ENCODE results near the gene ADAMTS15. TPM values are rescaled to one million over a fixed set of nuclear protein-coding genes. Genes with fewer than 3 reads are reported as not detected.

Gene ADAMTS15
- total RNA-seq, 2 experiments from 2014 or later: not detected

GRCh38 chr11:130441719-130442118 lies 6.7 kb upstream of the ADAMTS15 start:
- intact Hi-C loops (cut with micrococcal nuclease): no loop called here
- Mint-ChIP-seq H3K27me3 (ENCODE audit: low read depth) (peaks cover 10% of the 10 kb centered on the region), H3K4me1 (ENCODE audit: low read depth) (peaks cover 9% of the 10 kb centered on the region), H3K27ac (no peak overlapping the region), H3K36me3 (ENCODE audit: low read depth) (no peaks in the 10 kb centered on the region), H3K4me3 (no peak overlapping the region), H3K9me3 (no peaks in the 10 kb centered on the region)
- no peak for DNase-seq
- CTCF ChIA-PET: interaction anchor here (1.1 to 2.5 kb wide), 5 partner anchors 9 to 420 kb away, joined by 3 to 19 read pairs (median 6); no protein-coding TSS in a partner anchor

GRCh38 chr11:130442737-130443136 lies 5.7 kb upstream of the ADAMTS15 start:
- Mint-ChIP-seq H3K9me3 (no peaks in the 10 kb centered on the region), H3K4me3 (no peak overlapping the region), H3K27me3 (ENCODE audit: low read depth) (peaks cover 13% of the 10 kb centered on the region), H3K4me1 (ENCODE audit: low read depth) (peaks cover 9% of the 10 kb centered on the region), H3K36me3 (ENCODE audit: low read depth) (no peaks in the 10 kb centered on the region), H3K27ac (no peak overlapping the region)
- DNase-seq: no peak
- CTCF ChIA-PET: interaction anchor here (1.4 to 2.5 kb wide), 4 partner anchors 8 to 419 kb away, joined by 5 to 19 read pairs (median 9); no protein-coding TSS in a partner anchor
- intact Hi-C loops (cut with micrococcal nuclease): no loop called here

- no peak overlapping the region for H3K27ac Mint-ChIP-seq
- intact Hi-C loops (cut with micrococcal nuclease): no loop called here
- H3K4me1 Mint-ChIP-seq (ENCODE audit: low read depth): peaks cover 8% of the 10 kb centered on the region
- no peaks in the 10 kb centered on the region for H3K9me3 Mint-ChIP-seq
- CTCF ChIA-PET: interaction anchor here (1.8 kb wide), 1 partner anchor 416 kb away, joined by 5 read pairs; no protein-coding TSS in a partner anchor
- no peaks in the 10 kb centered on the region for H3K36me3 Mint-ChIP-seq (ENCODE audit: low read depth)
- no peak for DNase-seq
- no peak overlapping the region for H3K4me3 Mint-ChIP-seq
- peaks cover 36% of the 10 kb centered on the region for H3K27me3 Mint-ChIP-seq (ENCODE audit: low read depth)
Observed at GRCh38 chr11:130445788-130446187, 2.7 kb upstream of the ADAMTS15 start.

GRCh38 chr11:130448039-130448415 lies 418 bp upstream of the ADAMTS15 start:
- no peaks in the 10 kb centered on the region for H3K9me3 Mint-ChIP-seq
- H3K4me3 Mint-ChIP-seq: no peak overlapping the region
- CTCF ChIA-PET: interaction anchor here (0.7 kb wide), 1 partner anchor 131 kb away, joined by 3 read pairs; no protein-coding TSS in a partner anchor
- no peak overlapping the region for H3K27ac Mint-ChIP-seq
- no peak for DNase-seq
- H3K27me3 Mint-ChIP-seq (ENCODE audit: low read depth): peaks cover 37% of the 10 kb centered on the region
- intact Hi-C loops (cut with micrococcal nuclease): no loop called here
- H3K36me3 Mint-ChIP-seq (ENCODE audit: low read depth): no peaks in the 10 kb centered on the region
- peaks cover 8% of the 10 kb centered on the region for H3K4me1 Mint-ChIP-seq (ENCODE audit: low read depth)

- CTCF ChIA-PET: interaction anchor here (2.0 kb wide), 1 partner anchor 7 kb away, joined by 6 read pairs; no protein-coding TSS in a partner anchor
- Mint-ChIP-seq H3K27me3 (ENCODE audit: low read depth) (peaks cover 40% of the 10 kb centered on the region), H3K9me3 (no peaks in the 10 kb centered on the region), H3K36me3 (ENCODE audit: low read depth) (no peaks in the 10 kb centered on the region), H3K27ac (no peak overlapping the region), H3K4me3 (peak overlapping the region; percentile 42), H3K4me1 (ENCODE audit: low read depth) (peaks cover 8% of the 10 kb centered on the region)
- intact Hi-C loops (cut with micrococcal nuclease): no loop called here
- DNase-seq: no peak
Observed at GRCh38 chr11:130449310-130449990, 1.0 kb downstream of the ADAMTS15 start.

- H3K27me3 Mint-ChIP-seq (ENCODE audit: low read depth): peaks cover 40% of the 10 kb centered on the region
- H3K36me3 Mint-ChIP-seq (ENCODE audit: low read depth): no peaks in the 10 kb centered on the region
- H3K4me3 Mint-ChIP-seq: no peak overlapping the region
- no peak overlapping the region for H3K27ac Mint-ChIP-seq
- DNase-seq: no peak
- intact Hi-C loops (cut with micrococcal nuclease): no loop called here
- peaks cover 8% of the 10 kb centered on the region for H3K4me1 Mint-ChIP-seq (ENCODE audit: low read depth)
- CTCF ChIA-PET: interaction anchor here (1.2 to 2.0 kb wide), 3 partner anchors 8 to 19 kb away, joined by 3 to 6 read pairs (median 4); no protein-coding TSS in a partner anchor
- no peaks in the 10 kb centered on the region for H3K9me3 Mint-ChIP-seq
Observed at GRCh38 chr11:130449996-130450769, 1.7 kb downstream of the ADAMTS15 start.

- CTCF ChIA-PET: interaction anchor here (0.9 to 2.0 kb wide), 5 partner anchors 9 to 382 kb away, joined by 3 to 6 read pairs (median 3); no protein-coding TSS in a partner anchor
- H3K27me3 Mint-ChIP-seq (ENCODE audit: low read depth): peaks cover 37% of the 10 kb centered on the region
- no peaks in the 10 kb centered on the region for H3K36me3 Mint-ChIP-seq (ENCODE audit: low read depth)
- intact Hi-C loops (cut with micrococcal nuclease): no loop called here
- H3K27ac Mint-ChIP-seq: no peak overlapping the region
- no peaks in the 10 kb centered on the region for H3K9me3 Mint-ChIP-seq
- no peak overlapping the region for H3K4me3 Mint-ChIP-seq
- no peak for DNase-seq
- peaks cover 8% of the 10 kb centered on the region for H3K4me1 Mint-ChIP-seq (ENCODE audit: low read depth)
Observed at GRCh38 chr11:130451231-130452019, 3.0 kb downstream of the ADAMTS15 start.

- peaks cover 8% of the 10 kb centered on the region for H3K4me1 Mint-ChIP-seq (ENCODE audit: low read depth)
- H3K36me3 Mint-ChIP-seq (ENCODE audit: low read depth): no peaks in the 10 kb centered on the region
- H3K27ac Mint-ChIP-seq: no peak overlapping the region
- peaks cover 31% of the 10 kb centered on the region for H3K27me3 Mint-ChIP-seq (ENCODE audit: low read depth)
- intact Hi-C loops (cut with micrococcal nuclease): no loop called here
- H3K4me3 Mint-ChIP-seq: no peak overlapping the region
- CTCF ChIA-PET: interaction anchor here (0.7 to 1.2 kb wide), 2 partner anchors 19 to 381 kb away, joined by 3 read pairs; no protein-coding TSS in a partner anchor
- H3K9me3 Mint-ChIP-seq: no peaks in the 10 kb centered on the region
- DNase-seq: no peak
Observed at GRCh38 chr11:130452176-130452575, 3.7 kb downstream of the ADAMTS15 start.

GRCh38 chr11:130452940-130453339 lies 4.5 kb downstream of the ADAMTS15 start:
- intact Hi-C loops (cut with micrococcal nuclease): no loop called here
- H3K27ac Mint-ChIP-seq: no peak overlapping the region
- H3K27me3 Mint-ChIP-seq (ENCODE audit: low read depth): peaks cover 29% of the 10 kb centered on the region
- H3K36me3 Mint-ChIP-seq (ENCODE audit: low read depth): no peaks in the 10 kb centered on the region
- CTCF ChIA-PET: interaction anchor here (0.6 to 1.2 kb wide), 3 partner anchors 18 to 380 kb away, joined by 3 to 4 read pairs (median 3); no protein-coding TSS in a partner anchor
- no peaks in the 10 kb centered on the region for H3K9me3 Mint-ChIP-seq
- no peak overlapping the region for H3K4me3 Mint-ChIP-seq
- no peak for DNase-seq
- peaks cover 8% of the 10 kb centered on the region for H3K4me1 Mint-ChIP-seq (ENCODE audit: low read depth)

- Mint-ChIP-seq H3K9me3 (no peaks in the 10 kb centered on the region), H3K27me3 (ENCODE audit: low read depth) (peaks cover 19% of the 10 kb centered on the region), H3K36me3 (ENCODE audit: low read depth) (no peaks in the 10 kb centered on the region), H3K4me3 (no peak overlapping the region), H3K27ac (no peak overlapping the region), H3K4me1 (ENCODE audit: low read depth) (peaks cover 2% of the 10 kb centered on the region)
- no peak for DNase-seq
- intact Hi-C loops (cut with micrococcal nuclease): no loop called here
- CTCF ChIA-PET: interaction anchor here (1.3 to 3.1 kb wide), 3 partner anchors 20 to 408 kb away, joined by 4 to 11 read pairs (median 5); no protein-coding TSS in a partner anchor
Observed at GRCh38 chr11:130454491-130455252, 6.2 kb downstream of the ADAMTS15 start.

- Mint-ChIP-seq H3K9me3 (no peaks in the 10 kb centered on the region), H3K27ac (no peak overlapping the region), H3K36me3 (ENCODE audit: low read depth) (no peaks in the 10 kb centered on the region)
Observed at GRCh38 chr11:130455483-130456127, 7.2 kb downstream of the ADAMTS15 start.

More at GRCh38 chr11:130455483-130456127, 7.2 kb downstream of the ADAMTS15 start:
- intact Hi-C loops (cut with micrococcal nuclease): no loop called here
- CTCF ChIA-PET: interaction anchor here (1.3 to 3.1 kb wide), 3 partner anchors 21 to 407 kb away, joined by 4 to 11 read pairs (median 5); no protein-coding TSS in a partner anchor
- DNase-seq: no peak
- Mint-ChIP-seq H3K27me3 (ENCODE audit: low read depth) (peaks cover 9% of the 10 kb centered on the region), H3K4me3 (no peak overlapping the region), H3K4me1 (ENCODE audit: low read depth) (no peaks in the 10 kb centered on the region)

All from activated naive CD4-positive, alpha-beta T cell treated with anti-CD3 and anti-CD28 coated beads for 36 hours (primary cell).